ENCODE measurements around the gene CLK4. TPM values are rescaled to one million over a fixed set of nuclear protein-coding genes. Genes with fewer than 3 reads are reported as not detected.

The CLK4 gene
- total RNA-seq, 1 donor from 2014 or later, result 5.1 TPM

DNA sequence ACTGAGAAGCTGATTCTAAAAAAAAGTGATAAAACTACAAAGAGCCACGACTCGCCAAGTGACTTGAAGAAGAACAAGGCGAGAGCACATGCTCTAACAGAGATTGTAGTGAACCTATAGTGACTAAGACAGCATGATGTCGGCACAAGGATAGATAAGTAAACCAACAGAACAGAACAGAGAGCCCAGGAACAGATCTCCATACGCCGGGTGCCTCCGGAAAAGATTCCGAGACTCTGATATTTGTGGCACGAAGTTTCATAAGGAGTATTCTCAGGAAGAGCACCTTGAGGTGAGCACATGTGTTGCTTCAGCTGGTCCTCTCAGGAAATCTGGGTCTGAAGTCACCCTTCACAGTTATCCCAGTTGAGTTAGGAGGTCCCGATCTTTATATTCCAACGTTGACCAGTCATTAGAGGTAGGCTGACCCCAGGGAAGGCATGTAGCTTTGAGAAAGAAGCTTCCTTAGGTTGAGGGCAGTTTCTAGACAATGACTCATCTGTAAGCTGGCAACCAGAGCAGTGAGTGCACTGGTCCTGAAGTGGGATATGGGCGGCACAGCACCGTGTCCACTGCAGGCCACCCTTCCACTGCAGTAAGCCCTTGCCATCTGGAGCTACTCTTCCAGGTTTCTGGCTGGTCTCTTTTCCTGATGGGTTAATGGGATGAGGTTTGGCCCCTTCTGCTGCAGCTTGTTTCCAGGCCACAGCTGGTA lies 13.6 kb upstream of the CLK4 start:
- H3K4me3 ChIP-seq (ENCODE audit: low read depth, low read length), result no peak overlapping the region
- TF ChIP-seq CTCF (conservative IDR thresholded peaks at IDR 0.05; ENCODE audit: low read depth, low read length), result no peak
- no peak for DNase-seq (ENCODE audit: low read depth)

GRCh38 chr5:178637356-178638074 lies 10.7 kb upstream of the CLK4 start:
- no peak for TF ChIP-seq CTCF (conservative IDR thresholded peaks at IDR 0.05; ENCODE audit: low read depth, low read length)
- DNase-seq (ENCODE audit: low read depth), result no peak
- H3K4me3 ChIP-seq (ENCODE audit: low read depth, low read length), result no peak overlapping the region

- no peak for DNase-seq (ENCODE audit: low read depth)
- no peak for TF ChIP-seq CTCF (conservative IDR thresholded peaks at IDR 0.05; ENCODE audit: low read depth, low read length)
- H3K4me3 ChIP-seq (ENCODE audit: low read depth, low read length), result no peak overlapping the region
These were observed 5.4 kb upstream of the CLK4 start for GRCh38 chr5:178632285-178632684.

GRCh38 chr5:178630951-178631350 lies 4.1 kb upstream of the CLK4 start:
- TF ChIP-seq CTCF (conservative IDR thresholded peaks at IDR 0.05; ENCODE audit: low read depth, low read length), result no peak
- no peak overlapping the region for H3K4me3 ChIP-seq (ENCODE audit: low read depth, low read length)
- no peak for DNase-seq (ENCODE audit: low read depth)

- H3K4me3 ChIP-seq (ENCODE audit: low read depth, low read length), result no peak overlapping the region
- no peak for DNase-seq (ENCODE audit: low read depth)
- no peak for TF ChIP-seq CTCF (conservative IDR thresholded peaks at IDR 0.05; ENCODE audit: low read depth, low read length)
These were observed 3.7 kb upstream of the CLK4 start for GRCh38 chr5:178630475-178630930.

DNA sequence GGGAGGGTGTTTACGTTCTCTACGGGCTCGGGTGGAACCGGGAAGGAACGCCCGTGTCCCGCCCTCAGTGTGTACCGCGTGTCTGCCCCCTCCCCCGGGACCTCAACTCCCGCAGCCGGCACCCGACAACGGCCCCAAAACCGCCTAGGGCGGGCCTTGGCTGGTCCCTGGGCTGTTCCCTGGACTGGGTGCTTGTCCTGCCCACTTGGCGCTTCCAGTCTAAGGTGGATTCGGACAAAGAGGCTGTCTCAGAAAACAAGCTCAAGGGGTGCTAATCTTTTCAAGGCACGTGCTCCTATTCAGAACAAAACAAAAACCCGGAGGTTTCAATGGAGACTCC lies 379 bp upstream of the CLK4 start:
- no peak for DNase-seq (ENCODE audit: low read depth)
- no peak for TF ChIP-seq CTCF (conservative IDR thresholded peaks at IDR 0.05; ENCODE audit: low read depth, low read length)
- peak overlapping the region; percentile 77 for H3K4me3 ChIP-seq (ENCODE audit: low read depth, low read length)
